Gastrocnemius medialis (tissue), 4 donors: ENCODE measurements around the gene TTBK1. TPM values are rescaled to one million over a fixed set of nuclear protein-coding genes. Genes with fewer than 3 reads are reported as not detected.

Source experiments
- ATAC-seq, 2 donors: fragments of 150-250 bp; one replicate each; pipeline ENCODE4 v1.9.1; 2016
- DNase-seq, 2 donors: peaks; one replicate each; pipeline ENCODE4 v3.0.0-alpha.2; 2019
- H3K27ac ChIP-seq, 4 donors: fragments of 200-600 bp; sonication (generic); 1 replicate in 1 of 4; 2 replicates in 3 of 4; pipeline ENCODE4 v1.5.1; 2016 to 2018; ENCODE audit warnings: mild to moderate bottlenecking in 2 of 4, moderate library complexity in 1 of 4
- H3K27me3 ChIP-seq, 3 donors: fragments of 200-600 bp; sonication (generic) in 2 of 3; 1 replicate in 1 of 3; 2 replicates in 2 of 3; pipeline versions ENCODE4 v1.5.1 to v1.6.0; 2016 to 2019; ENCODE audit warnings: mild to moderate bottlenecking in 1 of 3, moderate library complexity in 1 of 3
- H3K36me3 ChIP-seq, 2 donors: fragments of 200-600 bp; sonication (generic) in 1 of 2; one replicate each; pipeline ENCODE4 v1.5.1; 2017 to 2018
- H3K4me1 ChIP-seq, 2 donors: fragments of 200-600 bp; sonication (generic) in 1 of 2; one replicate each; pipeline ENCODE4 v1.5.1; 2016 to 2017; ENCODE audit warnings: mild to moderate bottlenecking in 2 of 2
- H3K4me3 ChIP-seq, 4 donors: fragments of 200-600 bp; sonication (generic) in 3 of 4; 1 replicate in 1 of 4; 2 replicates in 3 of 4; pipeline ENCODE4 v1.5.1; 2016 to 2019; ENCODE audit warnings: mild to moderate bottlenecking in 2 of 4
- H3K9me3 ChIP-seq, 3 donors: fragments of 200-600 bp; sonication (generic) in 2 of 3; 1 replicate in 1 of 3; 2 replicates in 2 of 3; pipeline ENCODE4 v1.5.1; 2016 to 2019
- CTCF ChIP-seq, 5 experiments: fragments of 450-650 bp in 3 of 5; fragments of 200-600 bp in 2 of 5; sonication (generic) in 2 of 5; IDR thresholded peaks in 4 of 5; conservative IDR thresholded peaks in 1 of 5; 1 replicate in 4 of 5; 2 replicates in 1 of 5; pipeline ENCODE4 v1.5.1; 2016 to 2019; ENCODE audit warnings: antibody characterized with exemption in 5 of 5, mild to moderate bottlenecking in 3 of 5, moderate library complexity in 3 of 5
- POLR2A ChIP-seq, 2 donors: fragments of 450-650 bp; IDR thresholded peaks; one replicate each; pipeline ENCODE4 v1.6.1; 2017; ENCODE audit warnings: antibody characterized with exemption in 2 of 2, mild to moderate bottlenecking in 2 of 2, moderate library complexity in 2 of 2
- in situ Hi-C, 4 donors: fragments of 200-750 bp; cut with MboI; loops; one replicate each; pipeline versions ENCODE4 v1.15.0 to v1.8.0; 2017; ENCODE audit warnings: low sequenced_read_pairs in 4 of 4
- intact Hi-C: fragments of 100-400 bp; cut with DNase I; formaldehyde crosslinking; loops from one replicate; pipeline ENCODE4 v1.15.1; 2023; ENCODE audit warnings: low total_unique reads
- total RNA-seq, 4 donors: library from RNA; depleted of rRNA; stranded (reverse); fragments of >200 nt; gene quantifications; one replicate each; pipeline versions ENCODE4 v1.1.0 to v1.2.3, GENCODE V29; 2016

The TTBK1 gene
- total RNA-seq, 4 donors from 2014 or later: 0.04 TPM; not detected in 3

GRCh38 chr6:43282636-43283513 is 39.6 kb downstream of the TTBK1 start:
- in situ Hi-C loops (no loop called here), intact Hi-C loops (no loop called here)
- no peak overlapping the region for H3K27ac ChIP-seq
- TF ChIP-seq CTCF (IDR thresholded peaks at IDR 0.05 in 4 of 5, conservative IDR thresholded peaks at IDR 0.05 in 1 of 5): no peak
- TF ChIP-seq POLR2A (IDR thresholded peaks at IDR 0.05): no peak
- peaks cover 0 to 13% (median 7%) of the 10 kb centered on the region in 3 donors for H3K27me3 ChIP-seq
- no peak overlapping the region for H3K4me3 ChIP-seq
- no peaks in the 10 kb centered on the region for H3K9me3 ChIP-seq
- DNase-seq (no peak), ATAC-seq (no peak)
- H3K4me1 ChIP-seq: no peaks in the 10 kb centered on the region
- H3K36me3 ChIP-seq: no peaks in the 10 kb centered on the region

GRCh38 chr6:43283514-43283901 is 40.2 kb downstream of the TTBK1 start:
- TF ChIP-seq CTCF (IDR thresholded peaks at IDR 0.05 in 4 of 5, conservative IDR thresholded peaks at IDR 0.05 in 1 of 5) (no peak), POLR2A (IDR thresholded peaks at IDR 0.05) (no peak)
- Histone ChIP-seq H3K27me3 (peaks cover 0 to 13% (median 7%) of the 10 kb centered on the region in 3 donors), H3K27ac (no peak overlapping the region), H3K36me3 (no peaks in the 10 kb centered on the region), H3K4me1 (no peaks in the 10 kb centered on the region), H3K9me3 (no peaks in the 10 kb centered on the region), H3K4me3 (no peak overlapping the region)
- in situ Hi-C loops: no loop called here
- ATAC-seq (no peak), DNase-seq (no peak)
- intact Hi-C loops: no loop called here

GRCh38 chr6:43283905-43284304 is 40.6 kb downstream of the TTBK1 start:
- intact Hi-C loops (no loop called here), in situ Hi-C loops (no loop called here)
- no peak for TF ChIP-seq CTCF (IDR thresholded peaks at IDR 0.05 in 4 of 5, conservative IDR thresholded peaks at IDR 0.05 in 1 of 5)
- no peak for TF ChIP-seq POLR2A (IDR thresholded peaks at IDR 0.05)
- no peaks in the 10 kb centered on the region for H3K36me3 ChIP-seq
- peaks cover 0 to 13% (median 7%) of the 10 kb centered on the region in 3 donors for H3K27me3 ChIP-seq
- H3K4me3 ChIP-seq: no peak overlapping the region
- H3K27ac ChIP-seq: no peak overlapping the region
- no peaks in the 10 kb centered on the region for H3K9me3 ChIP-seq
- H3K4me1 ChIP-seq: no peaks in the 10 kb centered on the region
- ATAC-seq (no peak), DNase-seq (no peak)

- DNase-seq: no peak
- ATAC-seq: no peak
- intact Hi-C loops: no loop called here
- in situ Hi-C loops: no loop called here
- H3K36me3 ChIP-seq: no peaks in the 10 kb centered on the region
- no peaks in the 10 kb centered on the region for H3K9me3 ChIP-seq
- no peaks in the 10 kb centered on the region for H3K4me1 ChIP-seq
- H3K27ac ChIP-seq: no peak overlapping the region
- TF ChIP-seq POLR2A (IDR thresholded peaks at IDR 0.05) (no peak), CTCF (IDR thresholded peaks at IDR 0.05 in 4 of 5, conservative IDR thresholded peaks at IDR 0.05 in 1 of 5) (no peak)
- peak overlapping the region in 3 of 4 donors; percentile 17 to 28 (median 20) for H3K4me3 ChIP-seq
- peaks cover 0 to 13% (median 5%) of the 10 kb centered on the region in 3 donors for H3K27me3 ChIP-seq
Observed at GRCh38 chr6:43284991-43285781, 41.9 kb downstream of the TTBK1 start.
